ENCODE measurements around the gene ZNF792.
"Not testable (repeated sequence)": the region's sequence is repeated elsewhere in the genome, so short reads cannot be mapped to it uniquely, and the experiment has no call there.

Gene ZNF792

GRCh38 chr19:35011091-35011689 is 47.2 kb upstream of the ZNF792 start:
- Histone ChIP-seq H2AFZ (ENCODE audit: low read depth, low read length) (no peak overlapping the region), H3K4me2 (ENCODE audit: low read length) (no peak overlapping the region), H3K9ac (ENCODE audit: low read length) (no peak overlapping the region), H3K4me3 (ENCODE audit: low read length) (no peak overlapping the region), H3K27ac (ENCODE audit: low read length) (no peak overlapping the region), H4K20me1 (ENCODE audit: insufficient read depth, low read length) (peaks cover 4% of the 10 kb centered on the region), H3K9me3 (ENCODE audit: insufficient read depth, low read length) (no peaks in the 10 kb centered on the region), H3K27me3 (ENCODE audit: low read depth, low read length) (no peaks in the 10 kb centered on the region), H3K36me3 (replicated peaks; ENCODE audit: low read depth, low read length) (peaks cover 58% of the 10 kb centered on the region), H3K4me1 (ENCODE audit: low read length) (peaks cover 5% of the 10 kb centered on the region), H3K79me2 (ENCODE audit: low read length) (peaks cover 10% of the 10 kb centered on the region)
- TF ChIP-seq EZH2phosphoT487 (IDR thresholded peaks at IDR 0.05; ENCODE audit: low read depth), result no peak
- TF ChIP-seq CTCF (IDR thresholded peaks at IDR 0.05; ENCODE audit: low read depth, low read length), result no peak

- peaks cover 22% of the 10 kb centered on the region for H3K79me2 ChIP-seq (ENCODE audit: low read length)
These were observed 45.7 kb upstream of the ZNF792 start for GRCh38 chr19:35009424-35010415.

GRCh38 chr19:35008891-35009341 is 44.9 kb upstream of the ZNF792 start:
- no peak overlapping the region for H3K27ac ChIP-seq (ENCODE audit: low read length)
- peaks cover 5% of the 10 kb centered on the region for H3K4me1 ChIP-seq (ENCODE audit: low read length)
- H3K9ac ChIP-seq (ENCODE audit: low read length), result no peak overlapping the region
- no peaks in the 10 kb centered on the region for H3K27me3 ChIP-seq (ENCODE audit: low read depth, low read length)
- no peak overlapping the region for H3K4me2 ChIP-seq (ENCODE audit: low read length)
- H3K4me3 ChIP-seq (ENCODE audit: low read length), result no peak overlapping the region
- H3K79me2 ChIP-seq (ENCODE audit: low read length), result peaks cover 31% of the 10 kb centered on the region
- H2AFZ ChIP-seq (ENCODE audit: low read depth, low read length), result no peak overlapping the region
- no peaks in the 10 kb centered on the region for H3K9me3 ChIP-seq (ENCODE audit: insufficient read depth, low read length)
- peaks cover 19% of the 10 kb centered on the region for H4K20me1 ChIP-seq (ENCODE audit: insufficient read depth, low read length)
- peaks cover 44% of the 10 kb centered on the region for H3K36me3 ChIP-seq (replicated peaks; ENCODE audit: low read depth, low read length)
- TF ChIP-seq CTCF (IDR thresholded peaks at IDR 0.05; ENCODE audit: low read depth, low read length) (no peak), EZH2phosphoT487 (IDR thresholded peaks at IDR 0.05; ENCODE audit: low read depth) (no peak)

More at GRCh38 chr19:35009424-35010415, 45.7 kb upstream of the ZNF792 start:
- Histone ChIP-seq H3K9ac (ENCODE audit: low read length) (no peak overlapping the region), H3K4me2 (ENCODE audit: low read length) (no peak overlapping the region), H2AFZ (ENCODE audit: low read depth, low read length) (no peak overlapping the region), H3K27ac (ENCODE audit: low read length) (no peak overlapping the region), H3K27me3 (ENCODE audit: low read depth, low read length) (no peaks in the 10 kb centered on the region), H3K4me1 (ENCODE audit: low read length) (peaks cover 5% of the 10 kb centered on the region), H4K20me1 (ENCODE audit: insufficient read depth, low read length) (peaks cover 11% of the 10 kb centered on the region), H3K4me3 (ENCODE audit: low read length) (no peak overlapping the region), H3K9me3 (ENCODE audit: insufficient read depth, low read length) (no peaks in the 10 kb centered on the region), H3K36me3 (replicated peaks; ENCODE audit: low read depth, low read length) (peaks cover 52% of the 10 kb centered on the region)
- TF ChIP-seq CTCF (IDR thresholded peaks at IDR 0.05; ENCODE audit: low read depth, low read length) (no peak), EZH2phosphoT487 (IDR thresholded peaks at IDR 0.05; ENCODE audit: low read depth) (no peak)

- H3K9me3 ChIP-seq (ENCODE audit: insufficient read depth, low read length); H3K27me3 ChIP-seq (ENCODE audit: low read depth, low read length); H3K4me1 ChIP-seq (ENCODE audit: low read length); H2AFZ ChIP-seq (ENCODE audit: low read depth, low read length); H3K4me2 ChIP-seq (ENCODE audit: low read length); H3K4me3 ChIP-seq (ENCODE audit: low read length); H3K9ac ChIP-seq (ENCODE audit: low read length); H3K27ac ChIP-seq (ENCODE audit: low read length): not testable (repeated sequence)
- Histone ChIP-seq H4K20me1 (ENCODE audit: insufficient read depth, low read length) (peaks cover 34% of the 10 kb centered on the region), H3K36me3 (replicated peaks; ENCODE audit: low read depth, low read length) (peaks cover 45% of the 10 kb centered on the region), H3K79me2 (ENCODE audit: low read length) (peaks cover 45% of the 10 kb centered on the region)
These were observed 43.4 kb upstream of the ZNF792 start for GRCh38 chr19:35007427-35007826.

All from OCI-LY3 (cell line).